Loucy (cell line): ENCODE data around the gene WNT4.

ENCODE experiments used
- CTCF ChIP-seq: fragments of 200-600 bp; sonication (generic); conservative IDR thresholded peaks from 2 replicates; pipeline ENCODE4 v1.5.1; 2014; ENCODE audit warnings: mild to moderate bottlenecking, antibody characterized with exemption, low read length
- EZH2phosphoT487 ChIP-seq: fragments of 200-600 bp; IDR thresholded peaks from 2 replicates; pipeline ENCODE4 v1.6.1; 2018; ENCODE audit warnings: antibody characterized with exemption, mild to moderate bottlenecking, moderate library complexity, borderline replicate concordance

DNA sequence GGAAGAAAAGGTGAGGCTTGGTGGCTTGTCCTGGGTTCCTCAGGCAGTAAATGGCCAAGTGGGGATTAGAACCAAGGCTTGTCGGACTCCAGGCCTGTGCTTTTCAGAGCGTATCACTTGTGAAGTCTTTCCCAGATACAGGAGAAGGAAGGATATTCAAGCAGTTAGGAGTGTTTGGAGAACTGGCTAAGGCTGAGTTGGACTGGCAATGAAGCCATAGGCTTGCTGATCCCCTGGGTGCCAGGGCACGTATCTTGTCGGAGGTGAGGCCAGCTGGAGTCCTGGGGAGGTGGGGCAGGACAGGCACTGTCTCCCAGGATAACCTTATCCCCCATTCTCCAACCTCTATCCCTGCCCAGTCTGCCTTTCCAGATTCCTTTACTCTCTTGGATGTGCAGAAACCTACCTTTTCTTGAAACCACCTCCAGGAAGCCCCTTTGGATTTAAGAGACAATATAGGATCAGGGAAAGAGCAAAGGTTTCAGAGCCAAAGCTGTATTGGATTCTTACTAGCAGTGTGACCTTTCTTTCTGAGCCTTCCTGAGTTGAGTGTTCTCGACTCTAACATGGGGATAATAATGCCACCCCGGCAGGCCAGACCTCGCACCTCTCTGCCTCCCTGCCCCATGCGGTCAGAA, 18.2 kb downstream of the WNT4 start:
- no peak for TF ChIP-seq CTCF
- TF ChIP-seq EZH2phosphoT487, result no peak
